Measurements from ENCODE around the gene UBE2D3.

- peak; percentile 15 to 18 for TF ChIP-seq CTCF (conservative IDR thresholded peaks at IDR 0.05 in 1 of 2, IDR thresholded peaks at IDR 0.05 in 1 of 2; ENCODE audit: low read depth in 1 of 2, low read length in 2 of 2)
- no peak for TF ChIP-seq EZH2 (IDR thresholded peaks at IDR 0.05; ENCODE audit: low read length, missing control alignments)
Measured at GRCh38 chr4:102826890-102827673, at the start of gene UBE2D3.
